Fibroblast of pulmonary artery (primary cell): ENCODE data around the gene MAGIX.
A peak's percentile ranks its signal among the peaks of the same experiment; 100 is the strongest.

ENCODE experiments used
- DNase-seq: peaks from one replicate; pipeline ENCODE4 v3.0.0-alpha.2; 2010; ENCODE audit warnings: low read depth
- H3K4me3 ChIP-seq: replicated peaks from 2 replicates; pipeline ENCODE4 v1.5.1; 2011; ENCODE audit warnings: low read depth, mild to moderate bottlenecking, control low read depth, low read length, moderate library complexity
- CTCF ChIP-seq: IDR thresholded peaks from 2 replicates; pipeline ENCODE4 v1.5.1; 2011; ENCODE audit warnings: mild to moderate bottlenecking, control low read depth, low read length, inconsistent platforms; ENCODE audit errors: missing control alignments

The MAGIX gene

DNA sequence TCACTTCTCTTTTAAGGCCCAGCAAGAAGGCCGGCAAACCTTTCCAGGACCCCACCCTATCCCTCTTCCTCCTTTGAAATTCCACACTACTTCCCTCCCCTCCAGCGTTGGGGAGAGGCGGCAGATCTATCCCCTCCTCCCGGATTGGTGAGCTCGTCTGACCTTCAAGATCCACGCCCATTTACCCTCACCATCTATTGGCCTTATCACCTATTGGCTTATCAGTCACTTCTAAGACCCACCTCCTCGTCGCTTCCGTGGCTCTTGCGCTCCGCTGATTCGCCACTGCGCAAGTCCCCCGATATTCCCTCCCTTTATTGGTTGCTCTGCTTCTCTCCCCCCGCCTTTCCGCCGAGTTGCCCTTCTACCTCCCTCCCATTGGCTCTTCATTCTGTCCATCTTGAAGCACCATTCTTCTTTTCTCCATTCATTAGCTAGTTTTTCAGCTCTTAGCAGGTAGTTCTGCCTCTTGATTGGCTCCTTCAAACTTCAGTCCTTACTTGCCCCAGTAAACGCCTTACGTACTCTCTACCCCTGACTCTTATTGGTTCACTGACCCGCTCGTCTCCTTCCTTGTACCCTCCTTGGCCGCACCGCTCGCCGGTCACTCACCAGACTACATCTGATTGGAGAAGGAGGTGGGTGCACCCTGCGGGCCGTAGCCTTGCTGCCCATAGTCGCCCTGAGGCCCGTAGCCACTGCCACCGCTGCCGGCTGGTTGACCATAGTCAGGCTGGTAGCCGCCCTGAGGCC is 28.4 kb downstream of the MAGIX start:
- peak; percentile 100 for DNase-seq
- no peak for TF ChIP-seq CTCF
- H3K4me3 ChIP-seq: peak overlapping the region; percentile 73

GRCh38 chrX:49191574-49192011 is 29.0 kb downstream of the MAGIX start:
- DNase-seq: no peak
- TF ChIP-seq CTCF: no peak

DNA sequence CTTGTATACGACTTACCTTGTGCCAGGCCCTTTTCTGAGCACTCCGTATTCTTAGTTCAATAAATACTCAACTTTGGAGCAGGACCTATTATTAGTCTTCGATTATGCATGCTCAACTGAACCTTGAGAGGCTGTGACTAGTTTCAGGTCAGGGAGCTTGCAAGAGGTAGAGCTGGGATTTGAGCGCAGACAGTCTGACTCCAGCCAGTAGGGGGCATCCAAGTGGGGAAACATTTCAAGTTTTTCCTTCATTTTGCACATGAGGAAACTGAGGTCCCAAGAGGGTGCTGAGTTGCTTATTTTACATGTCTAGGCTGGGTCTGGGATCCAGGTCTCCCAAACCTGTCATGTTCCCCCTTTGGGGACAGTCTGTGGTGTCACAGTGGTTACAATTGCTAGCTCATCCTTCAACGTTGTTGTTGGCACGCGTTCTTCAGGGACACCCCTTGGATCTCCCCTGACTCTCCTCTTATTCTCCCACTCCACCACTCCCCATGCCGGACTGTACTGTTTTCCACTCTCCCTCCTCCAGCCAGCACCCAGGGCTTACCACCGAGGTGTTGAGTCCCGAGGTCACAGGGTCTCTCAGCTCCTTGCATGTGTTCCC is 30.3 kb downstream of the MAGIX start:
- no peak overlapping the region for H3K4me3 ChIP-seq
- peak; percentile 66 for TF ChIP-seq CTCF
- peak; percentile 51 for DNase-seq

More at GRCh38 chrX:49191574-49192011, 29.0 kb downstream of the MAGIX start:
- peak overlapping the region; percentile 73 for H3K4me3 ChIP-seq

GRCh38 chrX:49193542-49193964 is 31.0 kb downstream of the MAGIX start:
- no peak overlapping the region for H3K4me3 ChIP-seq
- no peak for TF ChIP-seq CTCF
- peak; percentile 10 for DNase-seq

GRCh38 chrX:49197543-49198087 is 35.1 kb downstream of the MAGIX start:
- no peak for DNase-seq
- no peak overlapping the region for H3K4me3 ChIP-seq
- TF ChIP-seq CTCF: no peak

GRCh38 chrX:49198540-49199314 is 36.2 kb downstream of the MAGIX start:
- DNase-seq: no peak
- no peak overlapping the region for H3K4me3 ChIP-seq
- TF ChIP-seq CTCF: no peak
